ENCODE measurements around the gene RALGDS. TPM values are rescaled to one million over a fixed set of nuclear protein-coding genes. Genes with fewer than 3 reads are reported as not detected.

RALGDS gene
- total and polyA plus RNA-seq, 9 of the 15 experiments (the other 6 are each of a cell fraction or from before 2014, with no cell fraction given), result 0.75 to 43.3 (median 27.1) TPM

DNA sequence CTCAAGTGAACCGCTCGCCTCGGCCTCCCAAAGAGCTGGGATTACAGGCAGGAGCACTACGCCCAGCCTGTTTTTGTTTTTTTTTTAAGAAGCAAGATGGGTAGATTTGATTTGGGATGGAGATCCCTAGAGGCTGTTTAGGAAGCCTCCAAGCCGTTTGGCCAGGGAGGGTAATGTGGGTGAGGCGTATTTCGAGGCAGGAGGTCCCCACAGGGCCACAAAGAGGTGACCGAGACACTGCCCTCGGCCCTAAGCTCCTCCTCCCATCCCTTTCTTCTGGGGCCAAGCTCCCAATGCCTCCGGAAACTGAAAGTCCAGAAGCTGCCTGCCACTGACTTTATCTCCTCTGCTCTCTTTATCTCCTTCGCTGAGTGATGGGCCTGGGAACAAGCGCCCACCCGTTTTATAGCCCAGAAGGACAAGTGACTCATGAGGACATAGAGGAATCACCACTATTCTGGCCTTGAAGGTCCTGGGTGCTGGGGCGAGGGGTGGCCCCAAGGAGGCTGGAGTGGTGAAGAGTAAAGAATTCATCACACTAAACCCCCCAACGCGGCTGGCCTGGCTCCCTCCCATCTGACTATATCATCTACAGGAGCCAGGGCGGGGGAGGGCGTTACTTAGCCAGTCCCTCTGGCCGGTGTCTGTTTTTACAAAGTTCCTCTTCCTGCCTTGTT is 2.0 kb upstream of the RALGDS start (continued):
- TF ChIP-seq ZBTB11 (CRISPR knock-in tag; IDR thresholded peaks at IDR 0.05), result peak in 1 of 3 experiments; percentile 59; a peak in 1 of 6 replicates
- TF ChIP-seq NR2F6 (CRISPR knock-in tag; IDR thresholded peaks at IDR 0.05), result no peak
- TF ChIP-seq BCL6 (CRISPR knock-in tag; IDR thresholded peaks at IDR 0.05), result no peak
- TF ChIP-seq NFRKB (IDR thresholded peaks at IDR 0.05; ENCODE audit: low read depth), result 0 out of 2 replicates have a peak, but pooled peaks have one; percentile 48
- no peak for TF ChIP-seq NCOA1 (IDR thresholded peaks at IDR 0.05; ENCODE audit: low read depth)
- peak; percentile 86 for TF ChIP-seq FOSL1 (tag; conservative IDR thresholded peaks at IDR 0.05)
- no peak for TF ChIP-seq EZH2 (IDR thresholded peaks at IDR 0.05; ENCODE audit: borderline replicate concordance, low read depth, low read length)
- peak; percentile 53 for TF ChIP-seq NEUROD1 (IDR thresholded peaks at IDR 0.05; ENCODE audit: borderline replicate concordance, low read depth, low read length, partially characterized antibody)
- TF ChIP-seq ZNF212 (CRISPR knock-in tag; IDR thresholded peaks at IDR 0.05), result no peak
- TF ChIP-seq ETV1 (tag; conservative IDR thresholded peaks at IDR 0.05; ENCODE audit: low read depth), result peak; percentile 82
- TF ChIP-seq ETV5 (CRISPR knock-in tag; IDR thresholded peaks at IDR 0.05; ENCODE audit: low read depth), result peak; percentile 86
- no peak for TF ChIP-seq MXI1 (IDR thresholded peaks at IDR 0.05; ENCODE audit: low read depth, low read length)
- TF ChIP-seq FOXP1 (CRISPR knock-in tag; IDR thresholded peaks at IDR 0.05), result no peak
- TF ChIP-seq SMAD3 (CRISPR knock-in tag; conservative IDR thresholded peaks at IDR 0.05), result no peak
- no peak for TF ChIP-seq MCM3 (IDR thresholded peaks at IDR 0.05)
- TF ChIP-seq ZNF224 (CRISPR knock-in tag; IDR thresholded peaks at IDR 0.05), result no peak
- no peak for TF ChIP-seq XRCC4 (IDR thresholded peaks at IDR 0.05; ENCODE audit: extremely low read depth, insufficient read depth, insufficient read length)
- TF ChIP-seq, protein P1, sequence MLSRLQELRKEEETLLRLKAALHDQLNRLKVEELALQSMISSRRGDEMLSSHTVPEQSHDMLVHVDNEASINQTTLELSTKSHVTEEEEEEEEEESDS (CRISPR knock-in tag; IDR thresholded peaks at IDR 0.05), result no peak
- TF ChIP-seq, protein P2, sequence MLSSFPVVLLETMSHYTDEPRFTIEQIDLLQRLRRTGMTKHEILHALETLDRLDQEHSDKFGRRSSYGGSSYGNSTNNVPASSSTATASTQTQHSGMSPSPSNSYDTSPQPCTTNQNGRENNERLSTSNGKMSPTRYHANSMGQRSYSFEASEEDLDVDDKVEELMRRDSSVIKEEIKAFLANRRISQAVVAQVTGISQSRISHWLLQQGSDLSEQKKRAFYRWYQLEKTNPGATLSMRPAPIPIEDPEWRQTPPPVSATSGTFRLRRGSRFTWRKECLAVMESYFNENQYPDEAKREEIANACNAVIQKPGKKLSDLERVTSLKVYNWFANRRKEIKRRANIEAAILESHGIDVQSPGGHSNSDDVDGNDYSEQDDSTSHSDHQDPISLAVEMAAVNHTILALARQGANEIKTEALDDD (IDR thresholded peaks at IDR 0.05), result peak; percentile 40; the same call in 1 of the 2 replicates
- no peak for TF ChIP-seq CREB1 (IDR thresholded peaks at IDR 0.05)
- no peak for TF ChIP-seq CREB1 (CRISPR knock-in tag; IDR thresholded peaks at IDR 0.05)
- TF ChIP-seq U2AF2 (optimal IDR thresholded peaks at IDR 0.05; ENCODE audit: low read depth, low read length), result no peak
- TF ChIP-seq XRCC5 (IDR thresholded peaks at IDR 0.05; ENCODE audit: low read depth, low read length), result no peak
